Activated CD8-positive, alpha-beta T cell treated with anti-CD3 and anti-CD28 coated beads for 36 hours (primary cell): ENCODE measurements around the gene CTTNBP2. TPM values are rescaled to one million over a fixed set of nuclear protein-coding genes. Genes with fewer than 3 reads are reported as not detected.

Source experiments
- ATAC-seq: fragments of 200-7000 bp; cut with Tn5 transposase; one replicate; pipeline ENCODE4 v1.10.0; 2021; ENCODE audit warnings: mild to moderate bottlenecking, moderate library complexity
- CTCF ChIA-PET: fragments of 350-600 bp; sonication (Branson Sonifier 250); formaldehyde crosslinking; loops from one replicate; lab custom pipeline; 2021; ENCODE audit warnings: antibody characterized with exemption; lab: Charles Lee
- POLR2A ChIA-PET: fragments of 350-600 bp; sonication (Branson Sonifier 250); formaldehyde crosslinking; loops from one replicate; lab custom pipeline; 2021; ENCODE audit warnings: antibody characterized with exemption; lab: Charles Lee
- DNase-seq: peaks from one replicate; pipeline ENCODE4 v3.0.0-alpha.2; 2020
- H3K27ac Mint-ChIP-seq: one replicate; pipeline ENCODE4 v1.8.0; 2021; ENCODE audit warnings: mild to moderate bottlenecking, mixed read lengths
- H3K27me3 Mint-ChIP-seq: one replicate; pipeline ENCODE4 v1.8.0; 2021; ENCODE audit warnings: mixed read lengths
- H3K36me3 Mint-ChIP-seq: one replicate; pipeline ENCODE4 v1.8.0; 2021; ENCODE audit warnings: low read depth, mixed read lengths
- H3K4me1 Mint-ChIP-seq: one replicate; pipeline ENCODE4 v1.8.0; 2021; ENCODE audit warnings: low read depth, mixed read lengths
- H3K4me3 Mint-ChIP-seq: one replicate; pipeline ENCODE4 v1.8.0; 2021; ENCODE audit warnings: mild to moderate bottlenecking, moderate library complexity, mixed read lengths
- H3K9me3 Mint-ChIP-seq: one replicate; pipeline ENCODE4 v1.8.0; 2021; ENCODE audit warnings: mixed read lengths
- intact Hi-C: fragments of 100-400 bp; cut with micrococcal nuclease; formaldehyde crosslinking; loops from one replicate; pipeline ENCODE4 v1.10.0; 2022
- total RNA-seq, 2 experiments: library from RNA; stranded (reverse); gene quantifications; one replicate each; pipeline ENCODE4 v1.2.3, GENCODE V29; 2021
- TF ChIP-seq, protein P1 (sequence below): fragments of 200-600 bp; IDR thresholded peaks from one replicate; pipeline ENCODE4 v1.8.0; 2022; ENCODE audit warnings: antibody characterized with exemption, mild to moderate bottlenecking

Gene CTTNBP2
- total RNA-seq, 2 experiments from 2014 or later, result not detected

DNA sequence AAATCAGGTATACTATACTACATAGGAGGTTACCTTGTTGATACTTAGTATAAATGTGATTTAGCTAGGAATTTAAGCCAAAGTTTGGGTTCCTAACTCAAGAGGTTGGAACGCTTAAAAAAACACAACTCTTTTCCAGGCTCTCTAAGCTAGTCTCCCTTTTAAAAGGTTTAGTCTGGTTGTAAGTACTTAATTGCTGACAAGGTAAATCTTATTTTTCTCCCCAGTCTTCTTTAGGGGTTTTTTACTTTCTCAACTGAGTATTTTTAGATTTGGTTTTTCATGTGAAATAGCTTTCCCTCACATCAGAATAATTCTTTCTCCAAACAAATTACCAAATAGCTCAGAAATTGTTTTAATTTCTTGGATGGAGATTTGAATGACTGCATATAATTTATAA lies 20.8 kb upstream of the CTTNBP2 start:
- ATAC-seq (no peak), DNase-seq (no peak)
- H3K36me3 Mint-ChIP-seq, result no peaks in the 10 kb centered on the region
- H3K27ac Mint-ChIP-seq, result no peak overlapping the region
- TF ChIP-seq, protein P1, sequence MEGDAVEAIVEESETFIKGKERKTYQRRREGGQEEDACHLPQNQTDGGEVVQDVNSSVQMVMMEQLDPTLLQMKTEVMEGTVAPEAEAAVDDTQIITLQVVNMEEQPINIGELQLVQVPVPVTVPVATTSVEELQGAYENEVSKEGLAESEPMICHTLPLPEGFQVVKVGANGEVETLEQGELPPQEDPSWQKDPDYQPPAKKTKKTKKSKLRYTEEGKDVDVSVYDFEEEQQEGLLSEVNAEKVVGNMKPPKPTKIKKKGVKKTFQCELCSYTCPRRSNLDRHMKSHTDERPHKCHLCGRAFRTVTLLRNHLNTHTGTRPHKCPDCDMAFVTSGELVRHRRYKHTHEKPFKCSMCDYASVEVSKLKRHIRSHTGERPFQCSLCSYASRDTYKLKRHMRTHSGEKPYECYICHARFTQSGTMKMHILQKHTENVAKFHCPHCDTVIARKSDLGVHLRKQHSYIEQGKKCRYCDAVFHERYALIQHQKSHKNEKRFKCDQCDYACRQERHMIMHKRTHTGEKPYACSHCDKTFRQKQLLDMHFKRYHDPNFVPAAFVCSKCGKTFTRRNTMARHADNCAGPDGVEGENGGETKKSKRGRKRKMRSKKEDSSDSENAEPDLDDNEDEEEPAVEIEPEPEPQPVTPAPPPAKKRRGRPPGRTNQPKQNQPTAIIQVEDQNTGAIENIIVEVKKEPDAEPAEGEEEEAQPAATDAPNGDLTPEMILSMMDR, result no peak
- no peaks in the 10 kb centered on the region for H3K9me3 Mint-ChIP-seq
- ChIA-PET POLR2A (no interaction called here), CTCF (interaction anchor here (1.8 kb wide), 1 partner anchor 9 kb away, joined by 5 read pairs; no protein-coding TSS in a partner anchor)
- H3K4me1 Mint-ChIP-seq, result no peaks in the 10 kb centered on the region
- no peak overlapping the region for H3K4me3 Mint-ChIP-seq
- intact Hi-C loops, result no loop called here
- no peaks in the 10 kb centered on the region for H3K27me3 Mint-ChIP-seq

DNA sequence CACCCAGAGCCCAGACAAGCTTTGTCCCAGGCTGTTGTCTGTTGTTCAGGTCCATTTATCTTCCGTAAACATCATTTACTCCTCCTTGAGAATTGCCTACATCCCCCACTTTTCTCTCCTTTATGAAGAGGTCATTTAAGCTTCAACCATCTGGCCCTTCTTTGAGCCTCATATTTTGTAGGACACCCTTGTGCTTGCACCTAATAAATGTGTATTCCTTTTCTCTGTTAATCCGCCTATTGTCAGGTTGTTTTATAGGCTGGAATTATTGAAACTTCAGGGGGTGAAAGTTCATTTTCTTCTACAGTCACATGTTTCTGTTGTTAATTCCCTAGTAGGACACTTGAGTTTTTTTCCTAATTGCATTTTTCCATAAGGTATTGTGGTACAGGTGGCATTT lies 19.6 kb upstream of the CTTNBP2 start:
- CTCF ChIA-PET, result no interaction called here
- TF ChIP-seq, protein P1, result no peak

DNA sequence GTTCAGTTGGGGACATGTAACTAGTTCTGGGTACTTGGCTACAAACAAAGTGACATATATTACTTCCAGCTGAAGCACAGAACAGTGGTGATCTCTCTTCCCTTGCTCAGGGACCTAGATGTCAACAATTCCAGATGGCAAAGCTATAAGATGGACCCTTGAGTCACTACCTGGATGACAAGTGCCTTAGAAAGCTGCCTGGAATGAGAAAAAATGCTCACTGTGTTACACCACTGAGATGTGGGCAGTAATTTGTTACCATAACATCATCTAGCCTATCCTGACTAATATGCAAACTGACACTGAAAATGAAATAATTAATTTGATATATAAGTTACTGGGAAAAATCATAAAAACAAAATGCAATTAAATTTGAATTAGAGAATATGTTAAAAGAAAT lies 16.4 kb upstream of the CTTNBP2 start:
- no peak overlapping the region for H3K4me3 Mint-ChIP-seq
- H3K36me3 Mint-ChIP-seq, result no peaks in the 10 kb centered on the region
- ChIA-PET POLR2A (no interaction called here), CTCF (no interaction called here)
- intact Hi-C loops, result no loop called here
- no peaks in the 10 kb centered on the region for H3K9me3 Mint-ChIP-seq
- ATAC-seq, result no peak
- no peak overlapping the region for H3K27ac Mint-ChIP-seq
- H3K4me1 Mint-ChIP-seq, result no peaks in the 10 kb centered on the region
- no peaks in the 10 kb centered on the region for H3K27me3 Mint-ChIP-seq
- TF ChIP-seq, protein P1, result no peak
- no peak for DNase-seq

More for the DNA sequence above, 19.6 kb upstream of the CTTNBP2 start:
- ATAC-seq (no peak), DNase-seq (no peak)
- no peaks in the 10 kb centered on the region for H3K36me3 Mint-ChIP-seq
- H3K27me3 Mint-ChIP-seq, result no peaks in the 10 kb centered on the region
- no peaks in the 10 kb centered on the region for H3K4me1 Mint-ChIP-seq
- POLR2A ChIA-PET, result no interaction called here
- no peak overlapping the region for H3K4me3 Mint-ChIP-seq
- intact Hi-C loops, result no loop called here
- no peak overlapping the region for H3K27ac Mint-ChIP-seq
- no peaks in the 10 kb centered on the region for H3K9me3 Mint-ChIP-seq

GRCh38 chr7:117888627-117889026 lies 15.4 kb upstream of the CTTNBP2 start:
- intact Hi-C loops, result no loop called here
- TF ChIP-seq, protein P1, result no peak
- Mint-ChIP-seq H3K9me3 (no peaks in the 10 kb centered on the region), H3K27me3 (no peaks in the 10 kb centered on the region), H3K36me3 (no peaks in the 10 kb centered on the region), H3K4me1 (no peaks in the 10 kb centered on the region), H3K4me3 (no peak overlapping the region), H3K27ac (no peak overlapping the region)
- POLR2A ChIA-PET, result no interaction called here
- CTCF ChIA-PET, result no interaction called here
- ATAC-seq (no peak), DNase-seq (no peak)

DNA sequence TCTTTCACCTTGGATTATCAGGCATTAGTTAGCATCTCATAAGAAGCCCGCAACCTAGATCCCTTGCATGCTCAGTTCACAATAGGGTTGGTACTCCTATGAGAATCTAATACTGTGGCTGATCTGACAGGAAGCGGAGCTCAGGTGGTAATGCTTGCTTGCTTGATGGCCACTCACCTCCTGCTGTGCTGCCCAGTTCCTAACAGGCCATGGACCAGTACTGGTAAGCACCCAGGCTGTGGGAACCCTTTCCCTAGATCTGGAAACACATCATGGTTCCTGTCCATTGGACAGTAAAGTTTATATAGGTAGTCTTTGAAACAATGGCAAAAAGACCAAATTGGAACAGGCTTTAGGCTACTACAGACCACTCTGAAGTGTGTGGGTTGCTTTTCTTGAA lies 9.4 kb upstream of the CTTNBP2 start:
- CTCF ChIA-PET, result no interaction called here
- ATAC-seq, result no peak
- H3K4me3 Mint-ChIP-seq, result no peak overlapping the region

More for the DNA sequence above, 9.4 kb upstream of the CTTNBP2 start:
- POLR2A ChIA-PET, result no interaction called here
- Mint-ChIP-seq H3K27me3 (peaks cover 13% of the 10 kb centered on the region), H3K4me1 (no peaks in the 10 kb centered on the region), H3K9me3 (no peaks in the 10 kb centered on the region), H3K27ac (no peak overlapping the region), H3K36me3 (no peaks in the 10 kb centered on the region)
- no peak for DNase-seq
- intact Hi-C loops, result no loop called here
- TF ChIP-seq, protein P1, result no peak
